Fibroblast of pulmonary artery (primary cell): ENCODE results near the gene SIGLEC12.

Source experiments
- DNase-seq: peaks from one replicate; pipeline ENCODE4 v3.0.0-alpha.2; 2010; ENCODE audit warnings: low read depth
- H3K4me3 ChIP-seq: replicated peaks from 2 replicates; pipeline ENCODE4 v1.5.1; 2011; ENCODE audit warnings: low read depth, mild to moderate bottlenecking, control low read depth, low read length, moderate library complexity
- CTCF ChIP-seq: IDR thresholded peaks from 2 replicates; pipeline ENCODE4 v1.5.1; 2011; ENCODE audit warnings: mild to moderate bottlenecking, control low read depth, low read length, inconsistent platforms; ENCODE audit errors: missing control alignments

The SIGLEC12 gene

GRCh38 chr19:51509823-51510660, 8.4 kb upstream of the SIGLEC12 start:
- no peak overlapping the region for H3K4me3 ChIP-seq
- no peak for TF ChIP-seq CTCF
- no peak for DNase-seq

DNA sequence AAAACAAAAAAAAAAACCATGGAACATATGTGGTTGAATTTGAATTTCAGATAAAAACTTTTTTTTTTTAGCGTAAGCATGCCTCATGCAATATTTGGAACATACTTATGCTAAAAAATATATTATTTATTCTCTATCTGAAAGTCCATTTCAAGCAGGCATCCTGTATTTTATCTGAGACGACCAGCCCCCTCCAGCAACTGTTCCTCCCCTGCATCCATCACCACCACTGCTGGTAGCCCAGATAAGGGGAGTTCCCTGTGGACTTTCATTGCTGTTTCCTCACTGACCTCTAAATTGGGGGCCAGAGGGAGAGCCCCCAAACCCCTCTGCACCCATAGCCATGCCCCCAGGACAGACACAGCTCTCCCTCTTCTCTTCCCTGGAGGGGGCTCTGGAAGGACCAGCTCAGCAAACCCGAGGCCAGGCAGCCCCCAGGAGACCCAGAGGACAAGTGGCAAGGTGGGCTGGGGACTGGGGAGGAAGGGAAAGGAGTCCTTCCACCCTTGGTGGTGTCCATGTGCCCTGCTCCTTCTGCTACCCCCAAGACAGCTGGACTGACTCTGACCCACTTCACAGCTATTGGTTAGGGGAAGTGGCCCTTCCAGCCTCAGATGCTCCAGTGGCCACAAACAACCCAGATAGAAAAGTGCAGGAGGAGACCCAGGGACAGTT, 6.6 kb upstream of the SIGLEC12 start:
- no peak for DNase-seq
- no peak for TF ChIP-seq CTCF
- no peak overlapping the region for H3K4me3 ChIP-seq

- DNase-seq, result no peak
- H3K4me3 ChIP-seq, result no peak overlapping the region
- TF ChIP-seq CTCF, result no peak
Measured at GRCh38 chr19:51507640-51508058, 6.0 kb upstream of the SIGLEC12 start.

DNA sequence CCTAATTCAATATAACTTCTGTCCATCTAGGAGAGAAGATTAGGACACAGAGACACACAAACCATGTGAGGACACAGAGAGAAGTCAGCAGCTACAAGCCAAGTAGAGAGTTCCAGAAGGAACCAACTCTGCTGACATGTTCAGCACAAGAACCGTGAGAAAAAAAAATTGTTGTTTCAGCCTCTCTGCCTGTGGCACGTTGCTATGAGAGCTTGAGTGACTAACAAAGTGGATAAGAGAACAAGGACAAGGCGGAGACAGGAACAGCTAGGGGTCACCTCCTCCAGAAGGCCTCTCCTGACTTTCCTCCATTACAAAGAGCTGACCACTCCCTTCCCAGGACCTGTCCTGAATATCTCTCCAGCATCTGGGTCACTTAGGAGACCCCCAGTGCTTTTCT, 5.6 kb upstream of the SIGLEC12 start:
- H3K4me3 ChIP-seq, result no peak overlapping the region
- TF ChIP-seq CTCF, result no peak
- DNase-seq, result no peak

GRCh38 chr19:51505904-51506303, 4.3 kb upstream of the SIGLEC12 start:
- TF ChIP-seq CTCF, result no peak
- DNase-seq, result no peak
- H3K4me3 ChIP-seq, result no peak overlapping the region

DNA sequence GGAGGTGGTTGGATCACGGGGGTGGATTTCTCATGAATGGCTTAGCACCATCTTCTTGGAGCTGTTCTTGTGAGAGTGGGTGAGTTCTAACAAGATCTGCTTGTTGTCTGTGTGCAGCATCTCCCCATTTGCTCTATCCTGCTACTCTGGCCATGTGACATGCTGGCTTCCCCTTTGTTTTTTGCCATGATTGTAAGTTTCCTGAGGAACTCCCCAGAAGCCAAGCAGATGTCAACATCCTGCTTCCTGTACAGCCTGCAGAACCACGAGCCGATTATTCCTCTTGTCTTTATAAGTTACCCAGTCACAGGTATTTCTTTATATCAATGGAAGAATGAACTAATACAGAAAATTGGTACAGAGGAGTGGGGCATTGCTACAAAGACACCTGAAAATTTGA, 2.3 kb upstream of the SIGLEC12 start:
- DNase-seq, result no peak
- no peak for TF ChIP-seq CTCF
- no peak overlapping the region for H3K4me3 ChIP-seq
